Measurements from ENCODE around the gene ATP10B.

ATP10B gene

GRCh38 chr5:160555581-160555970 lies 296.4 kb downstream of the ATP10B start:
- DNase-seq (ENCODE audit: low read depth, low spot score) = no peak

- DNase-seq (ENCODE audit: low read depth, low spot score) = no peak
These were observed 301.9 kb downstream of the ATP10B start for GRCh38 chr5:160550075-160550474.

- DNase-seq (ENCODE audit: low read depth, low spot score) = no peak
These were observed 302.9 kb downstream of the ATP10B start for GRCh38 chr5:160548949-160549645.

GRCh38 chr5:160547872-160548271 lies 304.1 kb downstream of the ATP10B start:
- DNase-seq (ENCODE audit: low read depth, low spot score) = no peak

DNA sequence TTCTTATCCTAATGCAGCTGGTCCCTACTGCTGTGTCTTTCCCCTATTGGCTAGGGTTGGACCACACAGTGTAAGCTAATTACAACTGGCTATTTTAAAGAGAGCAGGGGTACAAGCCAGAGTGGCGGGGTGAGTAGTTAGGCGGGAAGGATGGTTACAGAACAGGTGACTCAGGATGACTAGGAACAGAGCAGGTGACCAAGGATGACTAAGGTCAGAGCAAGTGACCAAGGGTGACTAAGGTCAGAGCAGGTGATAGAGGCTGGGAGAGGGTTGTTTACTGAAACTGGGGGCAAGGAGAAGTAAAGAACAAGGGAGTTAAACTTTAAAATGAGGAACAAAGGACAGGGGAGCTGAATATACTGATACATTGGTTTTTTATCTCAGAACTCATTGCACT lies 304.9 kb downstream of the ATP10B start:
- DNase-seq (ENCODE audit: low read depth, low spot score) = no peak

- DNase-seq (ENCODE audit: low read depth, low spot score) = no peak
These were observed 306.2 kb downstream of the ATP10B start for GRCh38 chr5:160545832-160546231.

GRCh38 chr5:160543395-160543794 lies 308.6 kb downstream of the ATP10B start:
- no peak for DNase-seq (ENCODE audit: low read depth, low spot score)

GRCh38 chr5:160542840-160543239 lies 309.2 kb downstream of the ATP10B start:
- no peak for DNase-seq (ENCODE audit: low read depth, low spot score)

- no peak for DNase-seq (ENCODE audit: low read depth, low spot score)
These were observed 309.7 kb downstream of the ATP10B start for GRCh38 chr5:160542281-160542680.

DNA sequence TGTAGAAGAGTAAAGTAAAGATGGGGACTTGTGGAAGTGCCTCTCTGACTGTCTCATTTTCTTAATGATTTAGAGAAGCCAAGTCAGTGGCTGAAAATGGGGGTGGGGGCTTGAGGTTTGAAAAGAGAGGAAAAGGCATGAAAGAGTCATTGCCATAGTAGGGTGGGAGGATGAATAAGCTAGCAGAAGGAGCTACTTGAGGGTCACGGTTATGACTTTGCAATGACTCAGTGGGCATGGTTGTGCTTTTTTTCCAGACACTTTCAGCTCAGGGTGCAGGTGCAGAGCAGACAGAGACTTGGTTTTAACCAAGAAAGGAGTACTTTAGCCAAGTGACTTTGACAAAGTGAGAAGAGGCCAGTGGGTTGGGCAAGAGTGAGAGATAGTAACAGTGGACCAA lies 312.6 kb downstream of the ATP10B start:
- no peak for DNase-seq (ENCODE audit: low read depth, low spot score)

- DNase-seq (ENCODE audit: low read depth, low spot score) = no peak
These were observed 314.1 kb downstream of the ATP10B start for GRCh38 chr5:160537940-160538339.

DNA sequence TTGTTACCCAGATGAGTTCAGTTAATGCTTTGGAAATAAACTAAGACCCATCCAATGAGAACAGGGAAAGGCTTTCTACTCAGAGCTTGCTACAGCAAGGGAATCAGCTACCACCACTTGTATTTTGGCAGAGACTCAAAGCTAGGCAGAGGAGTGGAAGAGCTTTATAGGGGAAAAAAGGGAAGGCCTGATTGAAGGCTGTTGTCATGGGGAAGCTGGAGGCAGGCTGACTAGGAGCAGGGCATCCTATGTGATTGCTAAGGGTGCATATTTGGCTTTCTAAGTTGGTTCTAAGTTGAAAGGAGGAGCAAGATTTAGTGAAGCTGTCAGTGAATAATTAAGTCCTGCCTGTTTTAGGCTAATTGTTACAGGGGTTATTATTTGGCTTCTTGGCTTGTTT lies 314.9 kb downstream of the ATP10B start:
- DNase-seq (ENCODE audit: low read depth, low spot score) = no peak

DNA sequence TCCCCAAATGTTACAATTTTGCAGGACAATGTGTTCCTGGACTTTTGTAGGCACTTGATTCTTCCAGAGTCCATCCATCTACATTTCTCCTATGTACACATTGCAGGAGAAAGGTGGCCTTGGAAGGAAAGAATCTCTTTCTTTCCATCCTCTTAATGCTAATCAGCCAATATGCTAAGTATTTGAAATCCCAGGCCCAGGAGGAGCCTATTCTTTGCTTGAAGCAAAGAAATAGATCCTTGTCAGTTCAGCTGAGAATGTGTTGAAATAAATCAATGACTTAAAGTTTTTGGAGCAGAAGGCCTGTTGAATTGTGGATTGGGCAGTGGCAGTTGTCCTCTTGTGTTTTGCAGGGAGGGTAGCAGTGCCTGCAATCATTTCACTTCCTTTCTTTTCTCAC lies 317.1 kb downstream of the ATP10B start:
- DNase-seq (ENCODE audit: low read depth, low spot score) = no peak

- no peak for DNase-seq (ENCODE audit: low read depth, low spot score)
These were observed 317.9 kb downstream of the ATP10B start for GRCh38 chr5:160534125-160534524.

- no peak for DNase-seq (ENCODE audit: low read depth, low spot score)
These were observed 326.3 kb downstream of the ATP10B start for GRCh38 chr5:160525471-160526261.

- DNase-seq (ENCODE audit: low read depth, low spot score) = no peak
These were observed 327.2 kb downstream of the ATP10B start for GRCh38 chr5:160524827-160525226.

DNA sequence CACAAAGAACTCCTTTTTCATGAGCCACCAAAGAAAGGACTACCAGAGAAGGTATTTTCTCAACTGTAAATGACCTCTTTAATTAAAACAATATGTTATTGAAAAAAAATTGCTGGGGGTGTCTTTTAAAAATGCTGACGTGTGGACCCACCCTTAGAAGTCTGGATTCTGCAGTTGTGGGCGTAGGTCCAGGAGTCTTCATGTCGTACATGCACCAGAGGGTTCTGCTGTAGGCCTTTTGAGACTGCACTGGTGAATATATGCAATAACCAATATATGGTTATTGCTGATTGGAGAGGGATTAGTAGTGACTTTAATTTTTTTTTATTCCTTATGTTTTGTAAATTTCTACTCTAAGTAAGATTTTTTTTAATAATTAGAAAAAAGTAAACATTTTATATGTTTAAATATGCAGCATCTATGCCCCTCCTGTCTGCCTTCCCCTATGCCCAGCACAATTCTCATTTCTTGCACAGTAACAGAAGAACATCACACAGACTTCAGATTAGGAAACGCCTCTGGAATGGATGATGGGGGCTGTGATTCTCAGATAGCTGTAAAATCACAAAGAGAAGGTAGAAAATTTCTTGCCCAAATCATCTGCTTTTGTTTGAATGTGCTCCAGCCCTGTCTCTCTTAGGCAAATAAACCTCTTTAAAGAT lies 328.4 kb downstream of the ATP10B start:
- no peak for DNase-seq (ENCODE audit: low read depth, low spot score)

DNA sequence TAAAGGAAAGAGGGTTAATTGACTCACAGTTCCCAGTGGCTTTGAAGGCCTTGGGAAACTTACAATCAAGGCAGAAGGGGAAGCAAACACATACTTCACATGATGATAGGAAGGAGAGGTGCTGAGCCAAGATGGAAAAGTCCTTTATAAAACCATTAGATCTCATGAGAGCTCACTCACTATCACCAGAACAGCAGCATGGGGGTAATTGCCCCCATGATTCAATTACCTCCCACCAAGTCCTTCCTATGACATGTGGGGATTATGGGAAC lies 330.7 kb downstream of the ATP10B start:
- no peak for DNase-seq (ENCODE audit: low read depth, low spot score)

DNA sequence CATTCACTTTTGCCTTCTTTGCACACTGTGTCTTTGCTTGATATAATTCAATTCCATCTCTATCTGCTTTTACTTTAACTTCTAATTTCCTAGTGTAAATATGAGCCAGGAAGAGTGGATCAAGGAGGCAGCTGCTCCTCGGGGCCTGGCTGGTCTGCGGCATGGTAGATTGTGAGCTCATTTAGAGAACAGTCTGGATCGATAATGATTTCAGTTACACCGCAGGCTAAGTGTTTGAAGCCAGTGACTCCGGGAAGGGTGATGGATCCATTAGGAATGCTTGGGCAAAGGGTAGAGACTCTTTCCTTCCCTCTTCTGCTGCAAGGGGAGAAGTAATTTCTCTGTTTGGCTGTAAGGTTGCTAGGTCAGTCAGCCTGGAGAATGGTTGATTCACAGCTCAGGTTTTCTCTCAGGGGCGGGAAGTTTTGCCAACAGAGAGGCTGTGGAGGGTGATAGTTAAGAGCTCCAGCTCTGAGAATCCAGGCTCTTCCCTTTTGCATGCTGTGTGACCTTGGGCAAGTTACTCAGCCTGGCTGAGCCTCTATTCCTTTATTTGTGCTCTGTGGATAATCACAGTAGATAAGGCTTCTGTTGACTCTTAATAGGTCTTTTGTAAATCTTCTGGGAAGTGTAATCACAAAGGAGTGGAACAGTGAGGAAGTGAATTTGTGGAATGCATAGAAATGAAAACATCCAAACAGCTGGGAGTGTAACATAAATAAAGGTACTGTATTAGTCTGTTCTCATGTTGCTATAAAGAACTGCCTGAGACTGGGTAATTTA lies 331.2 kb downstream of the ATP10B start:
- no peak for DNase-seq (ENCODE audit: low read depth, low spot score)

DNA sequence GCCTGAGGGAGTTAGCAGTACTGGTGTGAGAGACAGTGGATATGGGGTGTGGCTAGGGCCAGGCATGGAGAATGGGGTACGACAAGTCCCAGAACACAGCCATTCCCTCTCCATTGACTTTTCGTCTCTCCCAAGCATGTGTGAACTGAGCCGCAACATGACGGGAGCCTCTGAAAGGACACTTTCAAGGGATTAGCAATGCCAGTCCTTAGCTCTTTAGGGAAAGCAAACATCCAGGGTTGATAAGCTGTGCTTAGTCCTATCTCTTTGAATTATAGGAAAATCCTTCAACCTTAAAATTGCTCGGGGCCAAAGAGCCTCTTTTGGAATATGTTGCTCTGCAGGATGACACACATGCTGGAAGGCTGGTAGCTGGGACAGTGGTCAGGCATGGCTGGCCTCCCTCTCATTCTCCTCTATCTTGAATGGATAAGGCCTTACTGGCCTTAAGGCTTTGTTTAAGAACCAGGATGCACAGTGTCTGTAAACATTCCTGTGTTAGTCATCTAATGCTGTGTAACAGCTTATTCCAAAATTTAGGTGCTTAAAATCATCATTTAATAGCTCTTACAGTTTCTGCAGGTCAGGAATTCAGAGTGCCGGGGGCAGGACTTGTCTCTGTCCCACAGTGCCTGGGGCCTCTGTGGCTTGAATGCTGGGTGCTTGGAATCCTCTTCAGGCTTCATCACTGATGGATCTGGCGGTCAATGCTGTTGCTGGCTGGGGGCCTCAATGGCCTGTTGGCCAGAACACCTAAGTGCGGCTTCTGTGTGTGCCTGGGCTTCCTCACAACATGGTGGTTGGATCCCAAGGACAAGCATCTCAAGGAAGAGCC lies 335.1 kb downstream of the ATP10B start:
- DNase-seq (ENCODE audit: low read depth, low spot score) = no peak

DNA sequence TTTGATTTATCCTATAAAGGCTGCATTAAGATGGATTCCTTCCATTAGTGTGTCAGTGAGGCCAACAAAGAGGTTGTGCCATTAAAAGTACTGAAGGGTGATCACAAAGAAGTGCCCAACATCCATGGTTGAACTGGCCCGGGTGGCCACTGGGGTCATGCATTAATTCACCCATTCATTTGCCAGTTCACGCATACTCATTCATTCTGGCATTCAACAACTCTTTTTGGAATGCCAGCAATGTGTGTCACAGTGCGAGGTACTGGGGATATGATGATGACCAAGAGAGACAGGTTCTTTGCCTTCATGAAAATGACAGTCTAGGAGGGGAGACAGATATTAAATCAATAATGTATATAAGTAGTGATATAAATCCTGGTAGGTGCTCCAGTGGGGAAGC lies 337.1 kb downstream of the ATP10B start:
- no peak for DNase-seq (ENCODE audit: low read depth, low spot score)
